K562 (cell line): ENCODE results near the gene ZMYND19. TPM values are rescaled to one million over a fixed set of nuclear protein-coding genes. Genes with fewer than 3 reads are reported as not detected.

Source experiments
- ATAC-seq: fragments of 200-7000 bp; cut with Tn5 transposase; 3 replicates; pipeline ENCODE4 v1.9.1; 2020; ENCODE audit warnings: moderate library complexity
- BruUV-seq: library from RNA; stranded (reverse); fragments of 400-500 nt; replicated peaks from 2 replicates; lab custom pipeline; 2021; lab: Mats Ljungman, UMichigan
- CTCF ChIA-PET: fragments of 300-600 bp; formaldehyde crosslinking; extraction: SDS; loops from one replicate; lab custom pipeline; 2021; ENCODE audit warnings: low intra/inter-chr PET ratio; lab: Yijun Ruan, JAX
- POLR2A ChIA-PET: fragments of 300-600, 350-650 bp; sonication (Branson Sonifier 250); formaldehyde crosslinking; extraction: SDS; loops from one replicate; lab custom pipeline; 2021; ENCODE audit warnings: antibody characterized with exemption, inconsistent platforms; lab: Yijun Ruan, JAX
- DNase-seq, 4 experiments: peaks; one replicate each; pipeline versions ENCODE4 v3.0.0 to v3.0.0-alpha.2; 2011 to 2018; ENCODE audit warnings: low spot score in 3 of 4, mixed read lengths in 3 of 4; ENCODE audit errors: extremely low read depth in 1 of 4
- FAIRE-seq: peaks from 2 replicates; lab custom pipeline; 2011; peaks lifted over from hg19 to GRCh38; lab: Jason Lieb, UNC
- H2AFZ ChIP-seq: 2 replicates; pipeline ENCODE4 v1.6.0; 2011; ENCODE audit warnings: low read depth, low read length, control low read depth, inconsistent platforms
- H3K27ac ChIP-seq: fragments of 200-600 bp; 3 replicates; pipeline ENCODE4 v1.8.0; 2011; ENCODE audit warnings: low read depth, mild to moderate bottlenecking, control low read depth, inconsistent platforms, low read length, moderate library complexity, mixed read lengths; ENCODE audit errors: extremely low read depth
- H3K27me3 ChIP-seq, 2 experiments: fragments of 300-600 bp in 1 of 2; 2 replicates in 1 of 2; 3 replicates in 1 of 2; pipeline versions ENCODE4 v1.6.0 to v1.8.0; 2011; ENCODE audit warnings: inconsistent platforms in 2 of 2, low read length in 2 of 2, mild to moderate bottlenecking in 1 of 2, mixed read lengths in 1 of 2, moderate library complexity in 1 of 2; ENCODE audit not compliant: control insufficient read depth in 2 of 2, insufficient read depth in 2 of 2
- H3K36me3 ChIP-seq: fragments of 300-600 bp; 3 replicates; pipeline ENCODE4 v1.8.0; 2011; ENCODE audit warnings: mild to moderate bottlenecking, low read length, inconsistent platforms; ENCODE audit not compliant: control insufficient read depth, insufficient read depth
- H3K4me1 ChIP-seq, 2 experiments: fragments of 200-600 bp in 1 of 2; replicated peaks in 1 of 2; 2 replicates in 1 of 2; 3 replicates in 1 of 2; pipeline versions ENCODE4 v1.5.1 to v1.8.0; 2011; ENCODE audit warnings: inconsistent platforms in 2 of 2, low read length in 2 of 2, mild to moderate bottlenecking in 1 of 2, mixed read lengths in 1 of 2, moderate library complexity in 1 of 2; ENCODE audit not compliant: control insufficient read depth in 2 of 2, insufficient read depth in 2 of 2
- H3K4me2 ChIP-seq: 2 replicates; pipeline ENCODE4 v1.6.1; 2011; ENCODE audit warnings: low read length, control low read depth, inconsistent platforms, mixed read lengths; ENCODE audit not compliant: insufficient read depth
- H3K4me3 ChIP-seq: fragments of 200-600 bp; sonication (generic), shearing (Covaris generic); 2 replicates; pipeline ENCODE4 v1.5.1; 2016; ENCODE audit warnings: control low read depth, inconsistent platforms
- H3K79me2 ChIP-seq: fragments of 200-600 bp; 3 replicates; pipeline ENCODE4 v1.8.0; 2011; ENCODE audit warnings: low read length, inconsistent platforms; ENCODE audit not compliant: control insufficient read depth, insufficient read depth
- H3K9ac ChIP-seq, 2 experiments: 2 replicates each; pipeline versions ENCODE4 v1.6.0 to v1.6.1; 2011; ENCODE audit warnings: low read depth in 2 of 2, low read length in 2 of 2, control low read depth in 1 of 2, inconsistent platforms in 1 of 2, mild to moderate bottlenecking in 1 of 2, mixed read lengths in 1 of 2; ENCODE audit not compliant: insufficient read depth in 1 of 2
- H3K9me1 ChIP-seq: one replicate; pipeline ENCODE4 v1.6.0; 2011; ENCODE audit warnings: inconsistent platforms, mild to moderate bottlenecking, low read length, moderate library complexity; ENCODE audit not compliant: control insufficient read depth, insufficient read depth
- H3K9me3 ChIP-seq: replicated peaks from 2 replicates; pipeline ENCODE4 v1.5.1; 2011; ENCODE audit warnings: low read depth, low read length, inconsistent platforms; ENCODE audit not compliant: control insufficient read depth, insufficient read depth
- H4K20me1 ChIP-seq: replicated peaks from 2 replicates; pipeline ENCODE4 v1.6.1; 2011; ENCODE audit warnings: low read length, inconsistent platforms, mixed read lengths; ENCODE audit not compliant: control insufficient read depth, insufficient read depth
- CBX1 ChIP-seq: sonication (generic); IDR thresholded peaks from 2 replicates; pipeline ENCODE4 v1.6.1; 2016; ENCODE audit warnings: antibody characterized with exemption, low read depth, mild to moderate bottlenecking
- CREM ChIP-seq: IDR thresholded peaks from 2 replicates; pipeline ENCODE4 v1.6.1; 2014; ENCODE audit warnings: antibody characterized with exemption, low read depth
- GATAD2B ChIP-seq: fragments of 450-650 bp; IDR thresholded peaks from 2 replicates; pipeline ENCODE4 v1.6.1; 2017; ENCODE audit warnings: mild to moderate bottlenecking, borderline replicate concordance
- HDAC1 ChIP-seq, 2 experiments: fragments of 450-650 bp; IDR thresholded peaks; 2 replicates each; pipeline ENCODE4 v1.6.1; 2016 to 2017; ENCODE audit warnings: inconsistent platforms in 1 of 2, mild to moderate bottlenecking in 1 of 2, moderate library complexity in 1 of 2
- HMG20B ChIP-seq: fragments of 250-450 bp; sonication (Bioruptor Pico); IDR thresholded peaks from 2 replicates; pipeline ENCODE4 v1.5.0; 2021; ENCODE audit warnings: mild to moderate bottlenecking
- HNRNPUL1 ChIP-seq: fragments of 200-400 bp; formaldehyde crosslinking; IDR thresholded peaks from 2 replicates; pipeline ENCODE4 v1.6.1; 2017; ENCODE audit warnings: low read length
- KDM2B ChIP-seq: fragments of 250-450 bp; sonication (Bioruptor Pico); IDR thresholded peaks from 2 replicates; pipeline ENCODE4 v1.8.0; 2021; ENCODE audit warnings: mild to moderate bottlenecking, moderate library complexity
- PYGO2 ChIP-seq: fragments of 450-650 bp; IDR thresholded peaks from 2 replicates; pipeline ENCODE4 v1.6.1; 2016; ENCODE audit warnings: mild to moderate bottlenecking, missing genetic modification characterization, moderate library complexity, missing compliant biosample characterization
- SMARCE1 ChIP-seq: fragments of 450-650 bp; IDR thresholded peaks from 2 replicates; pipeline ENCODE4 v1.7.1; 2016; ENCODE audit warnings: mild to moderate bottlenecking
- TARDBP ChIP-seq: fragments of 450-650 bp; IDR thresholded peaks from 2 replicates; pipeline ENCODE4 v1.6.1; 2016
- XRCC3 ChIP-seq: fragments of 450-650 bp; IDR thresholded peaks from 2 replicates; pipeline ENCODE4 v1.6.1; 2017; ENCODE audit warnings: mild to moderate bottlenecking, moderate library complexity
- WGBS: fragments of 100-300 bp; shearing (Covaris generic); methylation state at CpG from one replicate; pipeline ENCODE4 v1.1.6; 2016; ENCODE audit warnings: low coverage, mixed read lengths; ENCODE audit not compliant: insufficient coverage; ENCODE audit errors: missing lambda C conversion rate; 5-methylcytosine and 5-hydroxymethylcytosine counted together
- in situ Hi-C: fragments of 300-500 bp; cut with MboI; formaldehyde crosslinking; loops from 4 replicates; pipeline ENCODE4 v1.15.0; 2018; ENCODE audit warnings: inconsistent platforms, mixed read lengths
- intact Hi-C: fragments of 100-400 bp; cut with micrococcal nuclease; formaldehyde crosslinking; loops from 2 replicates; pipeline ENCODE4 v1.14.2; 2022
- polyA plus RNA-seq, 8 experiments: library from polyadenylated mRNA; depleted of rRNA in 4 of 8; stranded (reverse) in 5 of 8; unstranded in 3 of 8; fragments of >200 nt; fragmentation: Nextera tagmentation in 2 of 8; fragmentation: Illumina TruSeq in 1 of 8; extraction: Ambion mirVana in 2 of 8; extraction: Trizol in 1 of 8; gene quantifications; 2 replicates each; pipeline versions ENCODE4 v1.2.1 to v1.2.3, GENCODE V29; 2011 to 2014; ENCODE audit warnings: inconsistent platforms in 1 of 8, missing spikeins in 1 of 8
- total RNA-seq, 7 experiments: library from RNA; depleted of rRNA in 6 of 7; stranded (reverse); fragments of >200 nt in 6 of 7; fragmentation: Illumina TruSeq in 2 of 7; extraction: Trizol in 2 of 7; gene quantifications; 2 replicates each; pipeline versions ENCODE4 v1.2.1 to v1.2.3, GENCODE V29; 2011 to 2021; ENCODE audit warnings: low replicate concordance in 1 of 7
- TF ChIP-seq, protein P1 (sequence below): fragments of 150-350 bp; conservative IDR thresholded peaks from 2 replicates; pipeline ENCODE4 v1.6.1; 2014; ENCODE audit warnings: low read length

The ZMYND19 gene
- total and polyA plus RNA-seq, 9 of the 15 experiments (the other 6 are each of a cell fraction or from before 2014, with no cell fraction given), result 1.0 to 86.7 (median 44.0) TPM

DNA sequence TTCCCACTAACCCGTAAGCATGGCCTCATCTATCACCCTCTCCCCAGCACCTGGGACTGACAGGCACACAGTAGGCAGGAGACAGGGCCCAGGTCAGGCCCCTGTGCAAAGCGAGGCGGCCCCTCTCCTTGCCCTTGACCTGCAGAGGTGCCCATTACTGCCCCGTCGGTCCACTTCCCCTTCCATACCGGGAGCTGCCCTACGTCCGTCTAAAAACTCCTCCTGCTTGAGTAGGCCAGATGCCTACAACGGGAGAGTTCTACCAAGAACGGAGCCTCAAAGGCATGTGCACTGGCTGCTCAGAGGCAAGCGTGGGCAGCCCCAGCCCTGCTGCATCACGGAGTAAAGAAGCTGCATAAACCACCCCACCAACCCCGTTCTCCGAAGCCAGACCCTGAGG lies 7.0 kb downstream of the ZMYND19 start:
- H2AFZ ChIP-seq, result no peak overlapping the region
- no peak overlapping the region for H3K27ac ChIP-seq
- peaks cover 15% of the 10 kb centered on the region for H3K79me2 ChIP-seq
- peaks cover 8% of the 10 kb centered on the region for H3K9me1 ChIP-seq
- ChIA-PET CTCF (interaction anchor here (0.8 to 1.2 kb wide), 2 partner anchors 29 to 189 kb away, joined by 3 read pairs; no protein-coding TSS in a partner anchor), POLR2A (interaction anchor here (0.5 to 0.6 kb wide), 2 partner anchors 703 to 805 kb away, joined by 3 to 4 read pairs; no protein-coding TSS in a partner anchor)
- H3K4me1 ChIP-seq, result peaks cover 6 to 65% of the 10 kb centered on the region in 2 experiments; a peak in 4 of 5 replicates
- in situ Hi-C loops, result no loop called here
- intact Hi-C loops, result loop anchor here (10.0 kb wide), 1 partner anchor 91 kb away; no protein-coding TSS in a partner anchor
- H3K36me3 ChIP-seq, result peaks cover 83% of the 10 kb centered on the region; the same call in 2 of the 3 replicates
- TF ChIP-seq HDAC1 (IDR thresholded peaks at IDR 0.05) (no peak), CBX1 (no peak), GATAD2B (no peak), KDM2B (CRISPR knock-in tag) (no peak), CREM (no peak), SMARCE1 (no peak), HMG20B (CRISPR knock-in tag) (no peak), HNRNPUL1 (no peak), TARDBP (no peak), XRCC3 (no peak), PYGO2 (tag) (no peak)
- TF ChIP-seq, protein P1, sequence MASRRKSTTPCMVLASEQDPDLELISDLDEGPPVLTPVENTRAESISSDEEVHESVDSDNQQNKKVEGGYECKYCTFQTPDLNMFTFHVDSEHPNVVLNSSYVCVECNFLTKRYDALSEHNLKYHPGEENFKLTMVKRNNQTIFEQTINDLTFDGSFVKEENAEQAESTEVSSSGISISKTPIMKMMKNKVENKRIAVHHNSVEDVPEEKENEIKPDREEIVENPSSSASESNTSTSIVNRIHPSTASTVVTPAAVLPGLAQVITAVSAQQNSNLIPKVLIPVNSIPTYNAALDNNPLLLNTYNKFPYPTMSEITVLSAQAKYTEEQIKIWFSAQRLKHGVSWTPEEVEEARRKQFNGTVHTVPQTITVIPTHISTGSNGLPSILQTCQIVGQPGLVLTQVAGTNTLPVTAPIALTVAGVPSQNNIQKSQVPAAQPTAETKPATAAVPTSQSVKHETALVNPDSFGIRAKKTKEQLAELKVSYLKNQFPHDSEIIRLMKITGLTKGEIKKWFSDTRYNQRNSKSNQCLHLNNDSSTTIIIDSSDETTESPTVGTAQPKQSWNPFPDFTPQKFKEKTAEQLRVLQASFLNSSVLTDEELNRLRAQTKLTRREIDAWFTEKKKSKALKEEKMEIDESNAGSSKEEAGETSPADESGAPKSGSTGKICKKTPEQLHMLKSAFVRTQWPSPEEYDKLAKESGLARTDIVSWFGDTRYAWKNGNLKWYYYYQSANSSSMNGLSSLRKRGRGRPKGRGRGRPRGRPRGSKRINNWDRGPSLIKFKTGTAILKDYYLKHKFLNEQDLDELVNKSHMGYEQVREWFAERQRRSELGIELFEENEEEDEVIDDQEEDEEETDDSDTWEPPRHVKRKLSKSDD, result no peak
- no peak overlapping the region for H3K4me2 ChIP-seq
- WGBS, result 84% methylated on average over 11 of the region's 14 CpGs
- no peak for DNase-seq
- no peaks in the 10 kb centered on the region for H3K9me3 ChIP-seq
- BruUV-seq, result no TSS peak
- no peak for ATAC-seq
- H3K9ac ChIP-seq, result peak overlapping the region in 1 of 2 experiments; percentile 83; a peak in 2 of 4 replicates
- H3K27me3 ChIP-seq, result no peaks in the 10 kb centered on the region
- no peak for FAIRE-seq
- H3K4me3 ChIP-seq, result no peak overlapping the region
- H4K20me1 ChIP-seq, result peaks cover 9% of the 10 kb centered on the region; the same call in 1 of the 2 replicates
